Measurements from ENCODE around the gene RAB7A.

The RAB7A gene

GRCh38 chr3:128804811-128805155, 78.8 kb downstream of the RAB7A start:
- no peak for DNase-seq (ENCODE audit: extremely low read depth, low read depth)
- no peak for TF ChIP-seq CTCF (IDR thresholded peaks at IDR 0.05; ENCODE audit: low read depth, low read length)

GRCh38 chr3:128805772-128806171, 79.8 kb downstream of the RAB7A start:
- no peak for DNase-seq (ENCODE audit: extremely low read depth, low read depth)
- no peak for TF ChIP-seq CTCF (IDR thresholded peaks at IDR 0.05; ENCODE audit: low read depth, low read length)

- no peak for DNase-seq (ENCODE audit: extremely low read depth, low read depth)
- no peak for TF ChIP-seq CTCF (IDR thresholded peaks at IDR 0.05; ENCODE audit: low read depth, low read length)
These were observed 80.6 kb downstream of the RAB7A start for GRCh38 chr3:128806588-128806987.

GRCh38 chr3:128807186-128807830, 81.3 kb downstream of the RAB7A start:
- DNase-seq (ENCODE audit: extremely low read depth, low read depth) = no peak
- no peak for TF ChIP-seq CTCF (IDR thresholded peaks at IDR 0.05; ENCODE audit: low read depth, low read length)

- TF ChIP-seq CTCF (IDR thresholded peaks at IDR 0.05; ENCODE audit: low read depth, low read length) = no peak
- DNase-seq (ENCODE audit: extremely low read depth, low read depth) = no peak
These were observed 82.7 kb downstream of the RAB7A start for GRCh38 chr3:128808672-128809071.

GRCh38 chr3:128813097-128813496, 87.1 kb downstream of the RAB7A start:
- TF ChIP-seq CTCF (IDR thresholded peaks at IDR 0.05; ENCODE audit: low read depth, low read length) = no peak
- no peak for DNase-seq (ENCODE audit: extremely low read depth, low read depth)

GRCh38 chr3:128814060-128814459, 88.1 kb downstream of the RAB7A start:
- no peak for TF ChIP-seq CTCF (IDR thresholded peaks at IDR 0.05; ENCODE audit: low read depth, low read length)
- DNase-seq (ENCODE audit: extremely low read depth, low read depth) = no peak

Measured in AG09319 (cell line).